Endothelial cell of umbilical vein (primary cell): Measurements from ENCODE around the gene LRCH1. TPM values are rescaled to one million over a fixed set of nuclear protein-coding genes. Genes with fewer than 3 reads are reported as not detected.

ENCODE experiments used
- BruUV-seq: library from RNA; stranded (reverse); fragments of 400-500 nt; replicated peaks from 2 replicates; lab custom pipeline; 2021; lab: Mats Ljungman, UMichigan
- CTCF ChIA-PET: fragments of 300-600, 350-600 bp; sonication (Branson Sonifier 250); formaldehyde crosslinking; loops from one replicate; lab custom pipeline; 2021; ENCODE audit warnings: antibody characterized with exemption, inconsistent platforms; lab: Charles Lee
- POLR2A ChIA-PET: fragments of 300-600, 350-600 bp; sonication (Branson Sonifier 250); formaldehyde crosslinking; loops from one replicate; lab custom pipeline; 2021; ENCODE audit warnings: antibody characterized with exemption, inconsistent platforms; lab: Charles Lee
- DNase-seq: peaks from one replicate; pipeline ENCODE4 v3.0.0-alpha.2; 2011; ENCODE audit warnings: low read depth, low spot score
- FAIRE-seq: peaks from 2 replicates; lab custom pipeline; 2011; peaks lifted over from hg19 to GRCh38; lab: Jason Lieb, UNC
- H2AFZ ChIP-seq: 2 replicates; pipeline ENCODE4 v1.6.0; 2012; ENCODE audit warnings: low read depth, low read length, control low read depth, inconsistent platforms
- H3K27ac ChIP-seq: 2 replicates; pipeline ENCODE4 v1.5.1; 2011; ENCODE audit warnings: low read depth, mild to moderate bottlenecking, control low read depth, low read length, moderate library complexity; ENCODE audit not compliant: insufficient read depth
- H3K27me3 ChIP-seq, 2 experiments: 2 replicates each; pipeline versions ENCODE4 v1.6.0 to v1.6.1; 2011; ENCODE audit warnings: low read length in 2 of 2, mixed read lengths in 1 of 2; ENCODE audit not compliant: control insufficient read depth in 2 of 2, insufficient read depth in 2 of 2
- H3K36me3 ChIP-seq, 2 experiments: 2 replicates in 1 of 2; 3 replicates in 1 of 2; pipeline ENCODE4 v1.5.1; 2011; ENCODE audit warnings: low read length in 2 of 2, mild to moderate bottlenecking in 1 of 2, moderate library complexity in 1 of 2; ENCODE audit not compliant: control insufficient read depth in 2 of 2, insufficient read depth in 2 of 2; ENCODE audit errors: extremely low read depth in 1 of 2
- H3K4me1 ChIP-seq: 3 replicates; pipeline ENCODE4 v1.5.1; 2011; ENCODE audit warnings: mild to moderate bottlenecking, low read length; ENCODE audit not compliant: control insufficient read depth, insufficient read depth; ENCODE audit errors: extremely low read depth
- H3K4me2 ChIP-seq: 2 replicates; pipeline ENCODE4 v1.6.1; 2011; ENCODE audit warnings: low read length, control low read depth, mixed read lengths; ENCODE audit not compliant: insufficient read depth
- H3K4me3 ChIP-seq, 3 experiments: fragments of 200-600 bp in 1 of 3; sonication (generic), shearing (Covaris generic) in 1 of 3; replicated peaks in 1 of 3; 2 replicates each; pipeline ENCODE4 v1.5.1; 2011 to 2016; ENCODE audit warnings: control low read depth in 3 of 3, low read length in 3 of 3, mild to moderate bottlenecking in 2 of 3, inconsistent platforms in 1 of 3, low read depth in 1 of 3, moderate library complexity in 1 of 3; ENCODE audit not compliant: insufficient read depth in 1 of 3
- H3K79me2 ChIP-seq: 2 replicates; pipeline ENCODE4 v1.6.0; 2012; ENCODE audit warnings: low read length, inconsistent platforms; ENCODE audit not compliant: control insufficient read depth, insufficient read depth
- H3K9ac ChIP-seq: replicated peaks from 2 replicates; pipeline ENCODE3; 2011; ENCODE audit warnings: low read length, control low read depth; ENCODE audit not compliant: insufficient read depth; ENCODE audit errors: extremely low read depth
- H3K9me1 ChIP-seq: replicated peaks from 3 replicates; pipeline ENCODE4 v1.6.0; 2011; ENCODE audit warnings: mild to moderate bottlenecking, low read length; ENCODE audit not compliant: control insufficient read depth, insufficient read depth; ENCODE audit errors: extremely low read depth
- H3K9me3 ChIP-seq: replicated peaks from 2 replicates; pipeline ENCODE4 v1.5.1; 2012; ENCODE audit warnings: low read length, inconsistent platforms; ENCODE audit not compliant: control insufficient read depth, insufficient read depth
- H4K20me1 ChIP-seq: replicated peaks from 2 replicates; pipeline ENCODE3; 2011; ENCODE audit warnings: mild to moderate bottlenecking, low read length; ENCODE audit not compliant: control insufficient read depth, insufficient read depth; ENCODE audit errors: extremely low read depth
- CTCF ChIP-seq, 2 donors: IDR thresholded peaks; 1 replicate in 1 of 2; 2 replicates in 1 of 2; pipeline ENCODE4 v1.5.1; 2011; ENCODE audit warnings: low read length in 2 of 2, mild to moderate bottlenecking in 2 of 2, moderate library complexity in 2 of 2, control low read depth in 1 of 2, inconsistent platforms in 1 of 2, low read depth in 1 of 2; ENCODE audit not compliant: insufficient read depth in 1 of 2; ENCODE audit errors: extremely low read depth in 1 of 2
- EZH2 ChIP-seq: IDR thresholded peaks from 2 replicates; pipeline ENCODE4 v1.6.1; 2012; ENCODE audit warnings: borderline replicate concordance, low read depth, mild to moderate bottlenecking, moderate library complexity, low read length, inconsistent platforms; ENCODE audit not compliant: severe bottlenecking
- FOS ChIP-seq: IDR thresholded peaks from 2 replicates; pipeline ENCODE4 v1.6.1; 2011; ENCODE audit warnings: mild to moderate bottlenecking, low read length, moderate library complexity, borderline replicate concordance; ENCODE audit not compliant: insufficient read depth
- GATA2 ChIP-seq: IDR thresholded peaks from 2 replicates; pipeline ENCODE4 v1.7.0; 2011; ENCODE audit warnings: low read depth, mild to moderate bottlenecking, moderate library complexity, mixed read lengths, low read length; ENCODE audit not compliant: insufficient read length, insufficient read depth
- JUN ChIP-seq: IDR thresholded peaks from 2 replicates; pipeline ENCODE4 v1.6.1; 2011; ENCODE audit warnings: borderline replicate concordance, low read depth; ENCODE audit not compliant: insufficient read length, insufficient read depth
- MAX ChIP-seq: IDR thresholded peaks from 2 replicates; pipeline ENCODE4 v1.6.1; 2011; ENCODE audit not compliant: insufficient read depth, insufficient read length
- MYC ChIP-seq: IDR thresholded peaks from one replicate; pipeline ENCODE4 v1.6.1; 2011; ENCODE audit warnings: mild to moderate bottlenecking, low read depth, low read length
- POLR2A ChIP-seq: IDR thresholded peaks from 2 replicates; pipeline ENCODE4 v1.6.1; 2012; ENCODE audit warnings: low read depth, mild to moderate bottlenecking, control low read depth, low read length
- POLR2AphosphoS5 ChIP-seq: IDR thresholded peaks from 2 replicates; pipeline ENCODE4 v1.6.1; 2012; ENCODE audit warnings: low read depth, mild to moderate bottlenecking, control low read depth, low read length, moderate library complexity; ENCODE audit not compliant: insufficient read depth
- dilution Hi-C: fragments of 300-500 bp; cut with MboI; formaldehyde crosslinking; loops from one replicate; pipeline ENCODE4 v1.15.0; 2019; ENCODE audit warnings: low sequenced_read_pairs; ENCODE audit not compliant: extremely low pct_ligation_motif_present
- intact Hi-C: fragments of 100-400 bp; cut with micrococcal nuclease; formaldehyde crosslinking; loops from one replicate; pipeline ENCODE4 v1.10.0; 2022
- polyA plus RNA-seq, 4 experiments: library from polyadenylated mRNA; depleted of rRNA in 3 of 4; stranded (reverse) in 3 of 4; unstranded in 1 of 4; fragments of >200 nt; gene quantifications; 2 replicates each; pipeline versions ENCODE4 v1.2.1 to v1.2.3, GENCODE V29; 2011 to 2012; ENCODE audit warnings: missing spikeins in 1 of 4
- total RNA-seq: library from RNA; stranded (reverse); gene quantifications from 2 replicates; pipeline ENCODE4 v1.2.3, GENCODE V29; 2021

Gene LRCH1
- total and polyA plus RNA-seq, 2 donors (not counting 3 experiments of a cell fraction or from before 2014, with no cell fraction given) = 5.4 to 16.5 TPM

GRCh38 chr13:46688306-46688705 lies 135.3 kb downstream of the LRCH1 start:
- TF ChIP-seq MYC (no peak), CTCF (IDR thresholded peaks at IDR 0.05; ENCODE audit: extremely low read depth in 1 of 2, insufficient read depth in 1 of 2, low read depth in 1 of 2, low read length in 2 of 2) (no peak), MAX (no peak), JUN (no peak), GATA2 (no peak), EZH2 (no peak), FOS (no peak), POLR2A (no peak), POLR2AphosphoS5 (no peak)

More at GRCh38 chr13:46688306-46688705, 135.3 kb downstream of the LRCH1 start:
- ChIA-PET POLR2A (no interaction called here), CTCF (no interaction called here)
- H3K79me2 ChIP-seq = no peaks in the 10 kb centered on the region
- no peak overlapping the region for H3K27ac ChIP-seq
- no peak overlapping the region for H3K4me3 ChIP-seq
- intact Hi-C loops = no loop called here
- no peak overlapping the region for H3K9ac ChIP-seq
- DNase-seq = no peak
- no peak overlapping the region for H3K4me2 ChIP-seq
- H3K27me3 ChIP-seq = no peaks in the 10 kb centered on the region
- H4K20me1 ChIP-seq = no peaks in the 10 kb centered on the region
- H3K9me1 ChIP-seq = no peaks in the 10 kb centered on the region
- no peak overlapping the region for H2AFZ ChIP-seq
- H3K36me3 ChIP-seq = peaks cover 0 to 5% of the 10 kb centered on the region in 2 experiments
- BruUV-seq = no TSS peak
- dilution Hi-C loops = no loop called here
- no peaks in the 10 kb centered on the region for H3K4me1 ChIP-seq
- no peaks in the 10 kb centered on the region for H3K9me3 ChIP-seq
- no peak for FAIRE-seq
